SK-N-SH treated with all-trans-retinoic acid at 6 μM for 48 hours (cell line): Measurements from ENCODE around the gene P2RY6.
"Not testable (repeated sequence)": the region's sequence is repeated elsewhere in the genome, so short reads cannot be mapped to it uniquely, and the experiment has no call there.

ENCODE experiments used
- ATAC-seq: fragments of 200-7000 bp; cut with Tn5 transposase; 3 replicates; pipeline ENCODE4 v1.9.1; 2020; ENCODE audit warnings: mild to moderate bottlenecking, moderate library complexity
- ARNTL ChIP-seq: fragments of 450-650 bp; formaldehyde crosslinking; IDR thresholded peaks from 2 replicates; pipeline ENCODE4 v1.5.0; 2020; ENCODE audit warnings: low read depth, mild to moderate bottlenecking, moderate library complexity, borderline replicate concordance
- CSDC2 ChIP-seq: fragments of 250-450 bp; sonication (Bioruptor Pico); IDR thresholded peaks from 2 replicates; pipeline ENCODE4 v1.5.0; 2020; ENCODE audit warnings: mild to moderate bottlenecking, moderate library complexity
- GLIS3 ChIP-seq: fragments of 250-450 bp; sonication (Bioruptor Pico); IDR thresholded peaks from 2 replicates; pipeline ENCODE4 v1.5.0; 2020; ENCODE audit warnings: mild to moderate bottlenecking, moderate library complexity
- ISL1 ChIP-seq: fragments of 250-450 bp; sonication (Bioruptor Pico); IDR thresholded peaks from 2 replicates; pipeline ENCODE4 v2.1.2; 2022; ENCODE audit warnings: mild to moderate bottlenecking, moderate library complexity
- OSR1 ChIP-seq: fragments of 250-450 bp; sonication (Bioruptor Pico); IDR thresholded peaks from 2 replicates; pipeline ENCODE4 v1.8.0; 2022; ENCODE audit warnings: moderate library complexity, mild to moderate bottlenecking, inconsistent platforms
- PPARA ChIP-seq: fragments of 250-450 bp; sonication (Bioruptor Pico); IDR thresholded peaks from 2 replicates; pipeline ENCODE4 v1.5.0; 2020; ENCODE audit warnings: mild to moderate bottlenecking, borderline replicate concordance
- RARB ChIP-seq: fragments of 250-450 bp; sonication (Bioruptor Pico); IDR thresholded peaks from 2 replicates; pipeline ENCODE4 v1.8.0; 2021; ENCODE audit warnings: mild to moderate bottlenecking, moderate library complexity
- SNAI2 ChIP-seq: fragments of 250-450 bp; sonication (Bioruptor Pico); IDR thresholded peaks from 2 replicates; pipeline ENCODE4 v1.5.0; 2020; ENCODE audit warnings: mild to moderate bottlenecking, moderate library complexity
- TCF4 ChIP-seq: fragments of 250-450 bp; sonication (Bioruptor Pico); IDR thresholded peaks from 2 replicates; pipeline ENCODE4 v1.8.0; 2021; ENCODE audit warnings: mild to moderate bottlenecking, moderate library complexity, borderline replicate concordance
- TOX ChIP-seq: fragments of 250-450 bp; sonication (Bioruptor Pico); IDR thresholded peaks from 2 replicates; pipeline ENCODE4 v1.8.0; 2021; ENCODE audit warnings: mild to moderate bottlenecking, moderate library complexity, borderline replicate concordance
- TSHZ2 ChIP-seq: fragments of 250-450 bp; sonication (Bioruptor Pico); IDR thresholded peaks from 2 replicates; pipeline ENCODE4 v1.5.0; 2020; ENCODE audit warnings: mild to moderate bottlenecking, moderate library complexity
- ZC3H10 ChIP-seq: fragments of 250-450 bp; sonication (Bioruptor Pico); IDR thresholded peaks from 2 replicates; pipeline ENCODE4 v1.5.1; 2021; ENCODE audit warnings: mild to moderate bottlenecking, moderate library complexity
- ZFP3 ChIP-seq: fragments of 250-450 bp; sonication (Bioruptor Pico); IDR thresholded peaks from 2 replicates; pipeline ENCODE4 v1.5.0; 2020; ENCODE audit warnings: mild to moderate bottlenecking, moderate library complexity
- ZFP30 ChIP-seq: fragments of 450-650 bp; formaldehyde crosslinking; IDR thresholded peaks from 2 replicates; pipeline ENCODE4 v1.5.0; 2022; ENCODE audit warnings: mild to moderate bottlenecking, moderate library complexity
- ZNF8 ChIP-seq: fragments of 450-650 bp; formaldehyde crosslinking; IDR thresholded peaks from 2 replicates; pipeline ENCODE4 v1.5.0; 2020; ENCODE audit warnings: mild to moderate bottlenecking, moderate library complexity
- TF ChIP-seq, protein P1 (sequence below): fragments of 250-450 bp; sonication (Bioruptor Pico); IDR thresholded peaks from 2 replicates; pipeline ENCODE4 v1.8.0; 2020; ENCODE audit warnings: mild to moderate bottlenecking, moderate library complexity, borderline replicate concordance

P2RY6 gene

DNA sequence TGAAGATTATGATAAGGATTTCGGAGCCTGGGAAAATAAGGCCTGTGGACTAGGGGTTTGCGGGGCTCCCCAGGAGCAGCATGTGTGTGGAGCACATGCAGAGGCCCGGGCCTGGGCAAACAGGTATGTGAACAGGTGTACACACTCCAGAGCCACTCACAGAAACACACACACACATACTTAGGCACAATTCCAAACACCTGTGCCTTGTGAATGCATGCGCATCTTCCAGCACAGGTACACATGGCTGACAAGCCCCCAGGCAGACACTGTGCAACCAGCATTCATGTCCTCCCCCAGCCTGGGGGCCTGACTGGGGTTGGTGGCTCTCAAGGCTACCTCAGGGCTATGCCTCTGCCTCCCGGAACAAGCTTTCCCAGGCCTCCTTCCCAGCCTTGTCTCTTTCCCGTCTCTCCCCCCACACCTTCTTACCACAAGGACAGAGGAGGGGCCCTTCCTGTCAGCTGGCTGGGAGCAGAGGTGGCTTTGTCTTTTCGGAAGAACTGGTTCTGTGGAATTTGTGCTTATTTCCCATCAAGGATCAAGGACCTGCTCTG is 2.6 kb upstream of the P2RY6 start (continued):
- TF ChIP-seq, protein P1, sequence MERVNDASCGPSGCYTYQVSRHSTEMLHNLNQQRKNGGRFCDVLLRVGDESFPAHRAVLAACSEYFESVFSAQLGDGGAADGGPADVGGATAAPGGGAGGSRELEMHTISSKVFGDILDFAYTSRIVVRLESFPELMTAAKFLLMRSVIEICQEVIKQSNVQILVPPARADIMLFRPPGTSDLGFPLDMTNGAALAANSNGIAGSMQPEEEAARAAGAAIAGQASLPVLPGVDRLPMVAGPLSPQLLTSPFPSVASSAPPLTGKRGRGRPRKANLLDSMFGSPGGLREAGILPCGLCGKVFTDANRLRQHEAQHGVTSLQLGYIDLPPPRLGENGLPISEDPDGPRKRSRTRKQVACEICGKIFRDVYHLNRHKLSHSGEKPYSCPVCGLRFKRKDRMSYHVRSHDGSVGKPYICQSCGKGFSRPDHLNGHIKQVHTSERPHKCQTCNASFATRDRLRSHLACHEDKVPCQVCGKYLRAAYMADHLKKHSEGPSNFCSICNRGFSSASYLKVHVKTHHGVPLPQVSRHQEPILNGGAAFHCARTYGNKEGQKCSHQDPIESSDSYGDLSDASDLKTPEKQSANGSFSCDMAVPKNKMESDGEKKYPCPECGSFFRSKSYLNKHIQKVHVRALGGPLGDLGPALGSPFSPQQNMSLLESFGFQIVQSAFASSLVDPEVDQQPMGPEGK (CRISPR knock-in tag), result no peak

DNA sequence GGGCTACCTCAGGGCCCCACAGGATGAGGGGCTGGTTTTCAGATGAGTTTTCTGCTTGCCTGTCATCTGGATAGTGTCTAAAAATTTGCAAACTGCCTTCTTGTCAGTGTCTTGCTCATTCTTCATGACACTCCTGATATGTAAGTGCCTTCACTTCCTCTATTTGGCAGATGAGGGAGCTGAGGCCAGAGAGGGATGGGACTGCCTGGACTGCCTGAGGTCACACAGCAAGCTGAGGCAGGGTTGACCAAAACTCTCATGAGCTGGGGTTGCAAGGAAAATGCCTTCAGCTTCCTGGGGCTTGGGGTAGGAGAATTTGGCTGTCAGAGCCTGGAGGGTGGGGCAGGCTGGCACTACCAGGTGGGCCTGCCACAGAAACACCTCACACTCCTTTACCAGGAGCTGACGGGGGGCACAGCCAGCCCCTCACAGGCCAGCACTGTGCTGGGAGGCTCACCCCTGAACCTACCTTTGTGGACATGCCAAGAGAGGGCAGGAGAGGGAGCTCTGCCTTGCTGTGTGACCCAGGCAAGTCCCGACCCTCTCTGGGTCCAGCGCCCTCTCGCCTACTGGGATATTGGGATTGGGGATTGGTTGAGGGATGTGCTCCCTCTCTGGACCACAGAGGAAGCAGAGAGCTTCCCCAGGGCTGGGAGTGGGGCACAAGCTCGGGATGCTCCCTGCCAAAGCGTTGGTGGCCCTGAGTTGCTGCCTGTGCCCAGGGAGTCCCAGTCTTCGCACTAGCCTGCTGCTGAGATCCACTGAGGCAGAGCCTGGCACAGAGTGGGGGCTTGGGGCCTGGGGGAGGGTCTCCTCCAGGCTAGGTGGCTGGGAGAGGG is 1.9 kb upstream of the P2RY6 start:
- ATAC-seq, result peak; percentile 29; the same call in 2 of the 3 replicates
- no peak for TF ChIP-seq ISL1 (CRISPR knock-in tag)
- TF ChIP-seq TSHZ2, result no peak
- no peak for TF ChIP-seq ARNTL
- TF ChIP-seq TCF4 (CRISPR knock-in tag), result no peak
- no peak for TF ChIP-seq CSDC2 (CRISPR knock-in tag)

GRCh38 chr11:73270855-73271477 is 1.2 kb upstream of the P2RY6 start:
- no peak for ATAC-seq
- no peak for TF ChIP-seq TOX
- no peak for TF ChIP-seq ZC3H10 (CRISPR knock-in tag)
- no peak for TF ChIP-seq TSHZ2
- TF ChIP-seq ARNTL, result no peak
- no peak for TF ChIP-seq PPARA (CRISPR knock-in tag)
- TF ChIP-seq ISL1 (CRISPR knock-in tag), result no peak
- TF ChIP-seq ZFP30, result no peak
- no peak for TF ChIP-seq ZFP3 (CRISPR knock-in tag)
- TF ChIP-seq, all 23 proteins: peak for 0

- ATAC-seq, result not testable (repeated sequence)
Measured at GRCh38 chr11:73271478-73271865, 666 bp upstream of the P2RY6 start.

- TF ChIP-seq RARB, result no peak
- no peak for TF ChIP-seq OSR1
- no peak for TF ChIP-seq ZNF8 (CRISPR knock-in tag)
- TF ChIP-seq GLIS3 (CRISPR knock-in tag), result no peak
- no peak for TF ChIP-seq SNAI2 (CRISPR knock-in tag)
- TF ChIP-seq PPARA (CRISPR knock-in tag), result no peak
- no peak for ATAC-seq
Measured at GRCh38 chr11:73272680-73273038, 521 bp downstream of the P2RY6 start.
